Left cardiac atrium (tissue), 4 donors: ENCODE data around the gene CHST8. TPM values are rescaled to one million over a fixed set of nuclear protein-coding genes. Genes with fewer than 3 reads are reported as not detected.

Experiments
- ATAC-seq, 2 donors: fragments of 200-7000 bp; cut with Tn5 transposase; one replicate each; pipeline ENCODE4 v1.9.1; 2020; ENCODE audit warnings: mild to moderate bottlenecking in 2 of 2, moderate library complexity in 2 of 2
- DNase-seq: peaks from one replicate; pipeline ENCODE4 v3.0.0-alpha.2; 2020
- intact Hi-C, 2 donors: fragments of 100-400 bp; cut with DNase I; formaldehyde crosslinking; loops; one replicate each; pipeline versions ENCODE4 v1.14.1 to v1.15.1; 2022 to 2023
- total RNA-seq, 2 donors: library from RNA; stranded (reverse); fragmentation: NEBNext Ultra II Directional; extraction: Animal tissue kit (Norgen Biotek cat#: 25700); gene quantifications; one replicate each; pipeline ENCODE4 v1.2.1, GENCODE V29; 2021
- donor health status: DM: no; HTN: yes; CAD: no.
- donor health status: DM: no; HTN: yes; CAD: no; lungs with severe emphysema.
- donor health status: DM: yes; HTN: yes; CAD: no.
- donor health status: Dilated cardiomyopathy.

CHST8 gene
- total RNA-seq, 2 donors from 2014 or later, result 0.29 to 0.42 TPM

GRCh38 chr19:33771384-33772101, 149.8 kb downstream of the CHST8 start:
- DNase-seq, result peak; percentile 76

DNA sequence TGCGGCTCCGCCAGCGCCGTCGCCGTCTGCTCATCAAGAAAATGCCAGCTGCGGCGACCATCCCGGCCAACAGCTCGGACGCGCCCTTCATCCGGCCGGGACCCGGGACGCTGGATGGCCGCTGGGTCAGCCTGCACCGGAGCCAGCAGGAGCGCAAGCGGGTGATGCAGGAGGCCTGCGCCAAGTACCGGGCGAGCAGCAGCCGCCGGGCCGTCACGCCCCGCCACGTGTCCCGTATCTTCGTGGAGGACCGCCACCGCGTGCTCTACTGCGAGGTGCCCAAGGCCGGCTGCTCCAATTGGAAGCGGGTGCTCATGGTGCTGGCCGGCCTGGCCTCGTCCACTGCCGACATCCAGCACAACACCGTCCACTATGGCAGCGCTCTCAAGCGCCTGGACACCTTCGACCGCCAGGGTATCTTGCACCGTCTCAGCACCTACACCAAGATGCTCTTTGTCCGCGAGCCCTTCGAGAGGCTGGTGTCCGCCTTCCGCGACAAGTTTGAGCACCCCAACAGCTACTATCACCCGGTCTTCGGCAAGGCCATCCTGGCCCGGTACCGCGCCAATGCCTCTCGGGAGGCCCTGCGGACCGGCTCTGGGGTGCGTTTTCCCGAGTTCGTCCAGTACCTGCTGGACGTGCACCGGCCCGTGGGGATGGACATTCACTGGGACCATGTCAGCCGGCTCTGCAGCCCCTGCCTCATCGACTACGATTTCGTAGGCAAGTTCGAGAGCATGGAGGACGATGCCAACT, 150.5 kb downstream of the CHST8 start:
- DNase-seq (no peak), ATAC-seq (no peak)
- intact Hi-C loops, result loop anchor here in 1 of 2 donors (5.0 to 10.0 kb wide), 3 partner anchors 340 to 537 kb away; no protein-coding TSS in a partner anchor

More at GRCh38 chr19:33771384-33772101, 149.8 kb downstream of the CHST8 start:
- intact Hi-C loops, result loop anchor here (1.0 to 10.0 kb wide), 4 partner anchors 339 to 537 kb away; no protein-coding TSS in a partner anchor
- ATAC-seq, result peak; percentile 73 to 76

GRCh38 chr19:33772858-33773180, 151.1 kb downstream of the CHST8 start:
- ATAC-seq, result no peak
- DNase-seq, result no peak
- intact Hi-C loops, result loop anchor here in 1 of 2 donors (5.0 to 10.0 kb wide), 3 partner anchors 341 to 538 kb away; no protein-coding TSS in a partner anchor

DNA sequence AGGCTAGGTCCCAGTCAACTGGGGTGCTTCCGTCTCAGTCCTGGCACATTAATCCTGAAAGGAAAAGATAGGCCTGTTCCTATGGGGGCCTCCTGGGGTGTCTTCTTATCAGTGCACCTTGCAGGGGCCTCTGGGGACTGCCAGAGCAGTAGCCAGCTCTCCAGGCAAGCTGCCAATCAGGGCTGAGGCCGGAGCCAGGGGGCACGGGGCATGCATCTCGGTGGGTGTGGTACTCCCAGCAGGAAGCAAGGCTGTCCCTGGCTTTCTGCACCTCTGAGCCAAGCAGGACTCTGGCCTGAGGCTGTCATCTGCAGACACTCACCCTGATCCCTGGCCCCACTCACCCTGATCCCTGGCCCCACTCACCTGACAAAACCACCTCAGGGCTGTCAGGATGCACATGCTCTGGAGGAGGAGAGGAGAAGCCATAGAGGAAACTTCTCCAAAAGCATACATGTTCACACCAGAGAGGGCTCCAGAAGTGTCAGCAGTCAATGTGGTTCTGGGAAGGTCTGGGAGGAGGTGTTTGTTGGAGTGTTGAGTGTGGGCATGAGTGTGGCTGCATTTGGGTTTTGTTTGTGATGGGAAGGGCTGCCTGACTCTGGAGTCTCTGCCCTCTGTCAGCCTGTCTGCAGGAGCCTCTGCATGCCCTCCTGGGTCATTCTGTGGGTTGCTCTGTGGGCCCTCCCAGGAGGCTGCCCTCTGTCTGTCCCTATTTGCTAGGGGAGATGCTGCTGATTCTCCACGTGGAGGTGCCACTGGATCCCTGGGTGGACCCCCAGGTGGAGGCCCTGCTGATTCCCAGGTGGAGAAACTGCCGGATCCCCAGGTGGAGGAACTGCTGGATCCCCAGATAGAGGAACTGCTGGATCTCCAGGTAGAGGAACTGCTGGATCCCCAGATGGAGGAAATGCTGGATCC, 152.2 kb downstream of the CHST8 start:
- intact Hi-C loops, result loop anchor here in 1 of 2 donors (5.0 to 10.0 kb wide), 3 partner anchors 342 to 539 kb away; no protein-coding TSS in a partner anchor
- ATAC-seq (no peak), DNase-seq (no peak)

- no peak for ATAC-seq
- DNase-seq, result no peak
- intact Hi-C loops, result loop anchor here (5.0 to 10.0 kb wide), 6 partner anchors 223 to 540 kb away; no protein-coding TSS in a partner anchor
Measured at GRCh38 chr19:33774751-33775150, 153.0 kb downstream of the CHST8 start.

DNA sequence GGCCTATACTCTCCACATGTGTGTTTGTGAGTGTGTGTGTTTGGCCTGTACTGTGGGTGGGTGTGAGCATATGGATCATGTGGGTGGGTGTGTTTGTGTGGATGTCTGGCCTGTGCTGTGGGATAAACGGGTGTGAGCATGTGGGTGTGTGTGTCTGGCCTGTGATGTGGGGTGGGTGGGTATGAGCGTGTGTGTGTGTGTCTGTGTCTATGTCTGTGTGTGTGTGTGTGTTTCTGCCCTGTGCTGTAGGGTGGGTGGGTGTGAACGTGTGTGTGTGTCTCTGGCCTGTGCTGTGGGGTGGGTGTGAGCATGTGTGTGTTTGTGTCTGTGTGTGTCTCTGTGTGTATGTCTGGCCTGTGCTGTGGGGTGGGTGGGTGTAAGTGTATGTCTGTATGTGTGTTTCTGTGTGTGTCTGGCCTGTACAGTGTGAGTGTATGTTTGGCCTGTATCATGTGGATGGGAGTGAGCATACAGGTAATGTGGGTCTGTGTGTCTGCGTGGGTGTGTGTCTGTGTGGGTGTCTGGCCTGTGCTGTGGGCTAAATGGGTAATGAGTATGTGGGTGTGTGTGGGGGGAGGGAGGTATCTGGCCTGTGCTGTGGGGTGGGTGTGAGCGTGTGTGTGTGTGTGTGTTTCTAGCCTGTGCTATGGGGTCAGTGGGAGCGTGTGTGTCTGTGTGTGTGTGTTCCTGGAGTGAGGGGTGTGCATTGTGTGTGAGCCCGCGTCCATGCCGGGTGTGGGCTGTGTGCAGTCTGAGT, 154.2 kb downstream of the CHST8 start:
- ATAC-seq (no peak), DNase-seq (no peak)
- intact Hi-C loops, result loop anchor here (5.0 to 10.0 kb wide), 5 partner anchors 221 to 541 kb away; no protein-coding TSS in a partner anchor

GRCh38 chr19:33777351-33777750, 155.6 kb downstream of the CHST8 start:
- no peak for ATAC-seq
- intact Hi-C loops, result loop anchor here (5.0 to 10.0 kb wide), 5 partner anchors 220 to 543 kb away; no protein-coding TSS in a partner anchor

GRCh38 chr19:33777753-33778088, 156.0 kb downstream of the CHST8 start:
- no peak for ATAC-seq
- intact Hi-C loops, result loop anchor here (1.0 to 10.0 kb wide), 7 partner anchors 220 to 543 kb away; no protein-coding TSS in a partner anchor
- DNase-seq, result no peak

More at GRCh38 chr19:33777351-33777750, 155.6 kb downstream of the CHST8 start:
- no peak for DNase-seq

DNA sequence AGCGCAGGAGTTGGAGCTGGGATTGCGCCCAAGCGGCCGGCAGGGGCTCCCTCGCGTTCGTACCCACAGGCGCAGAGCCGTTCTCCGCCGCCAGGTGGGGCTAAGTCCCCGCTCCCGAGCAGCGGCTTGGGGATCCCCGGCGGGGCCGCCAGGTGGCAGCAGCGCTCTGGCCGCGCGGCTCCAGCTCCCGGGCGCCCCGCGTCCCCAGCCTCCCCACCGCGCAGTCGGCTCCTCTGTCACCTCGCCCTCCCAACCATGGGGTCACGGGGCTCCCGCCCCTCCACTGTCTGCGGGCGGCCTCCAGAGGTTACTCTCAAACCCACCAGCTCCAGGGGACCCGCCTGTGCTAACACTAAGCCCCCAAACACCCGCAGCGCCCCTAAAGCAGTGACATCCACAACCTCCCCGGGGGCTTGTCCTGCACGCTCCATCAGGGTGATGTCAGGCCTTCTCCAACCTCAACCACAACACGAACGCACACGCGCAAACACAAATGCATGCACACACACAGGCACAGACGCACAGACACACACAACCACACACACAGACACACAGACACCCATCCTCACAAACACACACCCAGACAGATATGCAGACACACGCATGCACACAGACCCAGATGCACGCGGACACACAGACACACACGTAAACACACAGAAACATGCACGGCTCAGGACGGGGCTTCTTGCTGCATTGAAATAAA, 156.5 kb downstream of the CHST8 start:
- intact Hi-C loops, result loop anchor here (1.0 to 10.0 kb wide), 7 partner anchors 219 to 543 kb away; no protein-coding TSS in a partner anchor
- DNase-seq, result peak; percentile 88
- ATAC-seq, result peak; percentile 86 to 92

DNA sequence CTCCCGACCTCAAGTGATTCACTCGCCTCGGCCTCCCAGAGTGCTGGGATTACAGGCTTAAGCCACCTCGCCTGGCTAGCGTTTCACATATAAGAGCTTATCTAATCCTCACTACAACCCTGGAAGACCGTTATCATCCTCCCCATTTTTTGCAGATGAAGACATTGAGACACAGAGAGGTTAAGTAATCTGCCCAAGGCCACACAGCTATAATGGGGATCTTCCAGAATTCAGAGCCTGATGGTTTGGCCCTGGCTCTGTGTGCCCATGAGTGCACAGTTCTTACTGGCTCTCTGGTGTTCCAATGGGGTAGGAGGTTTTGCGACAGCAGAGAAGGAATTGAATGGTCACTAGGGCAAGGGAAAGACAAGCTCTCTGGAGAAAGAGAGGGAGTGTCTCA, 158.1 kb downstream of the CHST8 start:
- ATAC-seq (no peak), DNase-seq (no peak)
- intact Hi-C loops, result loop anchor here (2.0 to 10.0 kb wide), 6 partner anchors 217 to 545 kb away; no protein-coding TSS in a partner anchor

- intact Hi-C loops, result no loop called here
- no peak for ATAC-seq
- DNase-seq, result no peak
Measured at GRCh38 chr19:33780251-33780650, 158.5 kb downstream of the CHST8 start.

DNA sequence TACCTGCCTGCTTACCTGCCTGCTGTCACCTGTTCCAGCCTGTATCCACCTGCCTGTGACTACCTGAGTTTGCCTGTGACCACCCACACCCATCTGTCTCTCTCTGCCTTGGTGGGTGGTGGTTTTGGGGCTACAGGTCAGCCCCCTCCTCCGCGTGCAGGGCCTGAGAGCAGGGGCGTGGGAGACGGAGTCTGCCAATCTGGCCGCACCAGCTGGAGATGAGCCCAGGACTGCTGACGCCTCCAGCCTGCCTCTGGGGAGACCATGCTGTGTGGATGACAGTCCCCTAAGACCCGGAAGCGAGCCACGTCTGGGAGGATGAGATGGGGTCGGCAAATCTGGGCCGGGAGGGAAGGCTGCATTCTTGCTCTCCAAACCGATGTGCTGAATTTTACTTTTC, 159.0 kb downstream of the CHST8 start:
- ATAC-seq (peak in 1 of 2 donors; percentile 53), DNase-seq (peak; percentile 61)
- intact Hi-C loops, result no loop called here

GRCh38 chr19:33781415-33781935, 159.7 kb downstream of the CHST8 start:
- ATAC-seq, result no peak
- intact Hi-C loops, result no loop called here
- DNase-seq, result no peak

DNA sequence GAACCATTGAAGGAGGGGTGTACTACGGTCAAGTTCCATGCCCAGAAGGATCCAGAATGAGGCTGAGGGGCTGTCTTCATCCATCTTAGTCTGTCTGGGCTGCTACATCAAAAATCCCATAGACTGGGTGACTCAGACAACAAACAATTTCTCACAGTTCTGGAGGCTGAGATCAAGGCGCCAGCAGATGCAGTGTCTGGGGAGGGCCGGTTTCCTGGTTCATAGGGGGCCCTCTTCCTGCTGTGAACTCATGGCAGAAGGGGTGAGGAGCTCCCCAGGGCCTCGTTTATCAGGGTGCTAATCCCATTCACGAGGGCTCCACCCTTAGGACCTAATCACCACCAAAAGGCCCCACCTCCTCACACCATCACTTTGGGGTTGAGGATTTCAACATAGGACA, 160.2 kb downstream of the CHST8 start:
- no peak for ATAC-seq
- DNase-seq, result no peak
- intact Hi-C loops, result no loop called here

DNA sequence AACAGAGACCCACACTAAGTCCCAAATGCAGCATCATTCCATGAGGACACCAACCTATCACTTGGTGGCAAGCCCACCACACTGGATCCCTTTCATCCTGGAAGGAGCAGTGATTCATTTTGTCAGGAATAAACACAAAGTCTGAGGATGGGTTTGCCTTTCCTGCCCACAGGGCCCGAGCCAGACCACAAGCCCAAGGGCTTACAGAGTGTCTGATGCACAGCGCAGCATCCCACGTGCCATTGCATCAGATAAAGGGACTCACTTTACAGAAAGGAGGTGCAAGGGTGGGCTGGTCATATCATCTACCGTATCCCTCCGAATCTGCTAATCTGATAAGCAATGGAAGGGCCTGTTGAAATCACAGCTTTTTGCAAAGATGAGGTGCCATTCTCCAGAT, 162.7 kb downstream of the CHST8 start:
- intact Hi-C loops, result no loop called here
- DNase-seq (no peak), ATAC-seq (no peak)

GRCh38 chr19:33785795-33786194, 164.0 kb downstream of the CHST8 start:
- ATAC-seq, result no peak
- intact Hi-C loops, result no loop called here
- no peak for DNase-seq

- ATAC-seq (no peak), DNase-seq (no peak)
- intact Hi-C loops, result no loop called here
Measured at GRCh38 chr19:33788676-33789075, 166.9 kb downstream of the CHST8 start.
